ENCODE measurements around the gene FOXO6. TPM values are rescaled to one million over a fixed set of nuclear protein-coding genes. Genes with fewer than 3 reads are reported as not detected.

Gene FOXO6
- total and polyA plus RNA-seq, 2 of the 13 experiments (the other 11 are each of a cell fraction or from before 2014, with no cell fraction given) = 0.13 TPM; not detected in 1

- TF ChIP-seq TBL1XR1 (IDR thresholded peaks at IDR 0.05; ENCODE audit: borderline replicate concordance, low read length, partially characterized antibody) (no peak), GTF2F1 (IDR thresholded peaks at IDR 0.05; ENCODE audit: low read length) (no peak), RARG (CRISPR knock-in tag; IDR thresholded peaks at IDR 0.05; ENCODE audit: low read depth) (no peak), CEBPB (IDR thresholded peaks at IDR 0.05; ENCODE audit: borderline replicate concordance, low read depth, low read length) (no peak), SNAPC2 (CRISPR knock-in tag; IDR thresholded peaks at IDR 0.05) (no peak), SP4 (CRISPR knock-in tag; IDR thresholded peaks at IDR 0.05) (no peak)
- TF ChIP-seq, protein P1, sequence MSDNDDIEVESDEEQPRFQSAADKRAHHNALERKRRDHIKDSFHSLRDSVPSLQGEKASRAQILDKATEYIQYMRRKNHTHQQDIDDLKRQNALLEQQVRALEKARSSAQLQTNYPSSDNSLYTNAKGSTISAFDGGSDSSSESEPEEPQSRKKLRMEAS (IDR thresholded peaks at IDR 0.05) = no peak
Observed at GRCh38 chr1:41365772-41366454, 4.7 kb downstream of the FOXO6 start (continued).

DNA sequence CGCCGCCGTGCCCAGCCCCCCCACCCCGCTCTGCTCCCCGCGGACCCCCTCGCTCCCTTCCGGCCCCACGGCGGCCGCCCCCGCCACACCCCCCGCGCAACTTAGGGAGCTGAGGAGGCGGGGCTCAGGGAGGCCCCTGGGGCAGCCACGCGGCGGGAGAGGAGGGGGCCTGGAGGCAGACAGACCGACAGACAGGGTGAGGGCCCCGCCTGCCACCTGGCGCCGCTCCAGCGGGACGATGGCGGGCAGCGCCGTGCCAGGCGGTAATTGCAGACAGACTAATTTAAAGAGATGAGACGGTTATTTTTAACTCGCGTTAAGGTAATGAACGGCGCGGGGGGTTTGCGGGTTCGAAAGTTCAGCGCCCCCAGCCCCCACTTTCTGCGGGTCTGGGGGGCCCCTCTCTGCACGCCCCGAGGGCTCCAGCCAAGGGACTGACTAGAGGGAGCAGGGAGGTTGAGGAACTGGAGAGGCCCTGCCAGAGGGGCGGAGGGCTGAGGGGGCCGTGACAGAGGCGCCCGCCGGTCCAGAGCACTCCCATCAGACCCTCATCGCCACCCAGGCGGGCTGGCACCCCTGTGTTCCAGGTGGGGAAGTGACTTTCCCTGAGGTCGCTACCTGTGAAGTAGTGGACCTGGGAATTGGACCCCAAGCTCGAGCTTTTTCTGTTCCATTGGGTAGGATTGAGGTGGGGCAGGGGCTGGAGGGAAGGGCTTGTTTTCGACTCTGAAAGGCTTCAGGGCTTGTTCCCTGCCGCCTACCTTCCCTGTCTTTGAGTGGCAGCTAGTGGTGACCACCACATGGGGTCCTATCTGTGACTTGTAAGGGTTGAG lies 5.4 kb downstream of the FOXO6 start:
- Histone ChIP-seq H3K9ac (ENCODE audit: insufficient read depth, low read depth, low read length) (no peak overlapping the region), H3K4me3 (replicated peaks in 1 of 3; ENCODE audit: insufficient read depth in 1 of 3, low read depth in 2 of 3, low read length in 3 of 3) (no peak overlapping the region), H3K27me3 (ENCODE audit: control insufficient read depth in 1 of 2, insufficient read depth in 2 of 2, low read length in 2 of 2) (peaks cover 11 to 31% of the 10 kb centered on the region in 2 experiments), H3K27ac (ENCODE audit: extremely low read length, insufficient read depth, low read length) (no peak overlapping the region), H2AFZ (ENCODE audit: low read length) (no peak overlapping the region), H3K79me2 (ENCODE audit: insufficient read depth, low read length) (no peaks in the 10 kb centered on the region), H3K9me3 (ENCODE audit: low read length) (no peaks in the 10 kb centered on the region), H3K36me3 (replicated peaks in 1 of 2; ENCODE audit: control insufficient read depth in 1 of 2, insufficient read depth in 2 of 2, low read length in 2 of 2) (no peaks in the 10 kb centered on the region), H3K4me2 (ENCODE audit: low read depth, low read length) (no peak overlapping the region), H4K20me1 (ENCODE audit: insufficient read depth, low read length) (peaks cover 3% of the 10 kb centered on the region; the same call in 1 of the 2 replicates), H3K4me1 (ENCODE audit: insufficient read depth, low read length) (peaks cover 23% of the 10 kb centered on the region)
- no peak for DNase-seq (ENCODE audit: low spot score)
- 54% methylated on average over 37 of the region's 51 CpGs for WGBS (ENCODE audit: low lambda C conversion rate)
- no peak for FAIRE-seq
- CTCF ChIA-PET (ENCODE audit: low intra/inter-chr PET ratio, low total read pairs) = no interaction called here
- BruUV-seq (replicated peaks) = no TSS peak
- POLR2A ChIA-PET = no interaction called here
- ATAC-seq = no peak
- intact Hi-C loops (cut with micrococcal nuclease; ENCODE audit: unreplicated experiment) = no loop called here
- in situ Hi-C loops (cut with HindIII; ENCODE audit: extremely low pct_ligation_motif_present, low pct_unique_long_range_greater_than_20kb) = no loop called here
- no peak for TF ChIP-seq ZNF460 (CRISPR knock-in tag; IDR thresholded peaks at IDR 0.05; ENCODE audit: borderline replicate concordance)
- TF ChIP-seq ZNF790 (CRISPR knock-in tag; IDR thresholded peaks at IDR 0.05; ENCODE audit: borderline replicate concordance) = no peak
- TF ChIP-seq ZFP41 (CRISPR knock-in tag; IDR thresholded peaks at IDR 0.05; ENCODE audit: borderline replicate concordance) = no peak
- no peak for TF ChIP-seq FIP1L1 (IDR thresholded peaks at IDR 0.05; ENCODE audit: borderline replicate concordance, insufficient read depth, low read depth, low read length)
- no peak for TF ChIP-seq EHMT2 (IDR thresholded peaks at IDR 0.05; ENCODE audit: borderline replicate concordance, low read depth, low read length)
- TF ChIP-seq HNF4A (CRISPR knock-in tag; IDR thresholded peaks at IDR 0.05) = no peak
- no peak for TF ChIP-seq LBX2 (CRISPR knock-in tag; IDR thresholded peaks at IDR 0.05; ENCODE audit: borderline replicate concordance)
- TF ChIP-seq SIN3B (IDR thresholded peaks at IDR 0.05; ENCODE audit: low read length) = no peak
- no peak for TF ChIP-seq SMAD9 (CRISPR knock-in tag; IDR thresholded peaks at IDR 0.05)
- no peak for TF ChIP-seq SOX5 (CRISPR knock-in tag; IDR thresholded peaks at IDR 0.05; ENCODE audit: borderline replicate concordance)
- no peak for TF ChIP-seq STAT5B (CRISPR knock-in tag; IDR thresholded peaks at IDR 0.05)
- TF ChIP-seq REST (IDR thresholded peaks at IDR 0.05; ENCODE audit: borderline replicate concordance in 1 of 2, low read depth in 1 of 2, low read length in 2 of 2) = no peak

Measured in HepG2 (cell line).